HEK293 (cell line): ENCODE data around the gene NOL4L.
"Not testable (repeated sequence)": the region's sequence is repeated elsewhere in the genome, so short reads cannot be mapped to it uniquely, and the experiment has no call there.

Source experiments
- CTCF ChIA-PET: fragments of 350-600 bp; formaldehyde crosslinking; extraction: SDS; loops from one replicate; lab custom pipeline; 2021; ENCODE audit warnings: antibody characterized with exemption; lab: Yijun Ruan, JAX
- POLR2A ChIA-PET: fragments of 300-600 bp; formaldehyde crosslinking; extraction: SDS; loops from one replicate; lab custom pipeline; 2020; ENCODE audit warnings: antibody characterized with exemption, inconsistent platforms; lab: Yijun Ruan, JAX
- H3K27ac ChIP-seq: fragments of 200-500 bp; sonication (Bioruptor generic); 2 replicates; pipeline ENCODE4 v1.5.1; 2014; ENCODE audit warnings: low read depth, low read length, control low read depth, inconsistent platforms; ENCODE audit errors: extremely low read depth
- H3K36me3 ChIP-seq, 2 experiments: fragments of 200-500 bp in 1 of 2; sonication (Bioruptor generic) in 1 of 2; 1 replicate in 1 of 2; 2 replicates in 1 of 2; pipeline ENCODE4 v1.5.1; 2014 to 2017; ENCODE audit warnings: inconsistent platforms in 2 of 2, low read length in 2 of 2; ENCODE audit not compliant: control insufficient read depth in 2 of 2, insufficient read depth in 1 of 2
- H3K4me1 ChIP-seq: fragments of 200-500 bp; sonication (Bioruptor generic); 2 replicates; pipeline ENCODE4 v1.5.1; 2014; ENCODE audit warnings: mild to moderate bottlenecking, low read length, inconsistent platforms; ENCODE audit not compliant: control insufficient read depth, insufficient read depth
- H3K4me3 ChIP-seq: 2 replicates; pipeline ENCODE4 v1.5.1; 2011; ENCODE audit warnings: low read depth, mild to moderate bottlenecking, control low read depth, low read length, moderate library complexity
- H3K9me3 ChIP-seq: fragments of 200-500 bp; sonication (Bioruptor generic); 2 replicates; pipeline ENCODE4 v1.5.1; 2014; ENCODE audit warnings: low read depth, low read length, inconsistent platforms; ENCODE audit not compliant: control insufficient read depth, insufficient read depth
- REPIN1 ChIP-seq: fragments of 450-650 bp; formaldehyde crosslinking; IDR thresholded peaks from 2 replicates; pipeline ENCODE4 v1.5.1; 2017; ENCODE audit warnings: missing biosample characterization, missing genetic modification characterization, low read depth
- SALL2 ChIP-seq: fragments of 450-650 bp; formaldehyde crosslinking; IDR thresholded peaks from 2 replicates; pipeline ENCODE4 v1.5.0; 2017; ENCODE audit warnings: missing biosample characterization, mild to moderate bottlenecking, missing genetic modification characterization, borderline replicate concordance
- ZFHX2 ChIP-seq: fragments of 450-650 bp; formaldehyde crosslinking; conservative IDR thresholded peaks from 2 replicates; pipeline ENCODE4 v1.5.1; 2016; ENCODE audit warnings: missing biosample characterization, missing genetic modification characterization
- ZIC2 ChIP-seq: fragments of 450-650 bp; formaldehyde crosslinking; IDR thresholded peaks from 2 replicates; pipeline ENCODE4 v1.5.1; 2016; ENCODE audit warnings: missing biosample characterization, missing genetic modification characterization
- ZNF121 ChIP-seq: fragments of 450-650 bp; formaldehyde crosslinking; IDR thresholded peaks from 2 replicates; pipeline ENCODE4 v1.5.1; 2016; ENCODE audit warnings: missing biosample characterization, missing genetic modification characterization
- ZNF175 ChIP-seq: fragments of 450-650 bp; formaldehyde crosslinking; IDR thresholded peaks from 2 replicates; pipeline ENCODE4 v1.5.1; 2016; ENCODE audit warnings: missing biosample characterization, missing genetic modification characterization
- ZNF248 ChIP-seq: fragments of 450-650 bp; formaldehyde crosslinking; IDR thresholded peaks from 2 replicates; pipeline ENCODE4 v1.5.1; 2017; ENCODE audit warnings: missing biosample characterization, missing genetic modification characterization
- ZNF274 ChIP-seq, 2 experiments: fragments of 200-500 bp in 1 of 2; fragments of 450-650 bp in 1 of 2; sonication (Bioruptor generic) in 1 of 2; formaldehyde crosslinking in 1 of 2; IDR thresholded peaks; 2 replicates each; pipeline versions ENCODE4 v1.5.1 to v1.6.1; 2014 to 2016; ENCODE audit warnings: borderline replicate concordance in 1 of 2, inconsistent platforms in 1 of 2, low read length in 1 of 2, missing biosample characterization in 1 of 2, missing genetic modification characterization in 1 of 2
- ZNF366 ChIP-seq: fragments of 450-650 bp; formaldehyde crosslinking; conservative IDR thresholded peaks from 2 replicates; pipeline ENCODE4 v1.5.1; 2016; ENCODE audit warnings: missing biosample characterization, missing genetic modification characterization
- ZNF510 ChIP-seq: fragments of 450-650 bp; formaldehyde crosslinking; IDR thresholded peaks from 2 replicates; pipeline ENCODE4 v1.5.1; 2018; ENCODE audit warnings: mild to moderate bottlenecking, missing genetic modification characterization, missing biosample characterization; ENCODE audit not compliant: insufficient replicate concordance
- ZNF514 ChIP-seq: fragments of 450-650 bp; formaldehyde crosslinking; IDR thresholded peaks from 2 replicates; pipeline ENCODE4 v1.5.1; 2016; ENCODE audit warnings: missing biosample characterization, missing genetic modification characterization
- ZNF555 ChIP-seq: fragments of 450-650 bp; formaldehyde crosslinking; conservative IDR thresholded peaks from 2 replicates; pipeline ENCODE4 v1.5.1; 2017; ENCODE audit warnings: missing biosample characterization, mild to moderate bottlenecking, missing genetic modification characterization, inconsistent platforms
- ZNF560 ChIP-seq: fragments of 450-650 bp; formaldehyde crosslinking; IDR thresholded peaks from 2 replicates; pipeline ENCODE4 v1.5.1; 2017; ENCODE audit warnings: missing biosample characterization, missing genetic modification characterization, borderline replicate concordance
- ZNF623 ChIP-seq: fragments of 450-650 bp; formaldehyde crosslinking; IDR thresholded peaks from 2 replicates; pipeline ENCODE4 v1.5.1; 2016; ENCODE audit warnings: missing biosample characterization, missing genetic modification characterization
- ZNF768 ChIP-seq: fragments of 450-650 bp; formaldehyde crosslinking; IDR thresholded peaks from 2 replicates; pipeline ENCODE4 v1.5.1; 2018; ENCODE audit warnings: missing biosample characterization, mild to moderate bottlenecking, missing genetic modification characterization
- TF ChIP-seq, protein P1 (sequence below): fragments of 450-650 bp; formaldehyde crosslinking; IDR thresholded peaks from 2 replicates; pipeline ENCODE4 v1.5.1; 2016; ENCODE audit warnings: missing biosample characterization, missing genetic modification characterization
- TF ChIP-seq, protein P2 (sequence below): fragments of 450-650 bp; formaldehyde crosslinking; IDR thresholded peaks from 2 replicates; pipeline ENCODE4 v1.5.1; 2016; ENCODE audit warnings: missing biosample characterization, missing genetic modification characterization

NOL4L gene

DNA sequence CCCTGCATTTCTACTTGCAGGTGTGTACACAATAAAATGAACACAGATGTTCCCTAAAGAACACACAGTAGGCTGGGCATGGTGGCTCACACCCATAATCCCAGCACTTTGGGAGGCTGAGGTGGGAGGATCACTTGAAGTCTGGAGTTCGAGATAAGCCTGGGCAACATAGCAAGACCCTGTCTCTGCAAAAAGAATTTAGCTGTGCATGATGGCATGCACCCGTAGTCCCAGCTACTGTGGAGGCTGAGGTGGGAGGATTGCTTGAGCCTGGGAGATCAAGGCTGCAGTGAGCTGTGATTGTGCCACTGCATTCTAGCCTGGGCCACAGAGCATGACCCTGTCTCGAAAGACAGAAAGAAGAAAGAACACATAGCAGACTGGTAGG lies 93.4 kb downstream of the NOL4L start:
- H3K27ac ChIP-seq, POLR2A ChIA-PET, H3K4me1 ChIP-seq, CTCF ChIA-PET, H3K9me3 ChIP-seq, H3K4me3 ChIP-seq, H3K36me3 ChIP-seq: not testable (repeated sequence)
- TF ChIP-seq ZNF121 (tag by site-specific recombination), result peak; percentile 81

DNA sequence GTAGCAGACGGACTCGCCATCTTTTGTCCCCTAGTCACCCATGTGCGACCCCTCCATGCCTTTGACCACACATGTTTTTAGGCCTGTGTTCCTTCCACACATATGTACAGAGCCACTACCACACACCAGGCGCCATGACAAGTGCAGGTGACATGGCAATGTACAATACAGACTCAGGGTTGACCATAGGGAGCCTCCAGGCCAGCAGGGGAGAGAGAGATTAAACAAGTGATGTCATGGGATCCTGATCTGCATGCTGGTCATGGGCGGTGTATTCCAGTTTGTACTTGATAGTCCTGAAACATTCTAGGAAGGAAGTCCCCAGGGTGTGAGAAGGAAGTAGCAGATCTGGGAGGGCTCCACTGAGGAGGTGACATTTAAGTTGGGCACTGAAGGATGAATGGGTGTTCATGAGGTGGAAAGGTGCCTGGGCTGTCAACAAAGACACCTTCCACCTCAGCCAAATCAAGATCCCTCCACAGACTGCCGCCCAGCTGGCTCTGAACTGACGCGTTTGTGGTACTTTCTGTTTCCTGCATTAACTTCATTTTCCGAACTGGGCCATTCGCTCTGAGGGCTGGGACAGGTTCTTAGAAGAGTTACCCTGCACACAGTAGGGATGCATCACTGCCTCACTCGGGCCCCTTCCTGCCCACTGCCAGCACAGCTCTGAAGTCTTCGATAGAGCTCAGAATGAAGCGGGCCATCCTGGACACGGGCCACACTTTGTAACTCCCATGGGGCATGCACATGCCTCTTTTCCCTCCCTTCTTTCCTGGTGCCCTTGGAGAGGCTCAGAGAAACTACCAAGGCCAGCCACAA lies 94.0 kb downstream of the NOL4L start:
- Histone ChIP-seq H3K27ac (no peak overlapping the region), H3K4me3 (no peak overlapping the region), H3K36me3 (no peaks in the 10 kb centered on the region), H3K4me1 (no peaks in the 10 kb centered on the region), H3K9me3 (no peaks in the 10 kb centered on the region)
- peak; percentile 64 for TF ChIP-seq ZIC2 (tag by site-specific recombination)
- TF ChIP-seq ZNF768 (tag by site-specific recombination), result no peak
- POLR2A ChIA-PET, result no interaction called here
- CTCF ChIA-PET, result no interaction called here

DNA sequence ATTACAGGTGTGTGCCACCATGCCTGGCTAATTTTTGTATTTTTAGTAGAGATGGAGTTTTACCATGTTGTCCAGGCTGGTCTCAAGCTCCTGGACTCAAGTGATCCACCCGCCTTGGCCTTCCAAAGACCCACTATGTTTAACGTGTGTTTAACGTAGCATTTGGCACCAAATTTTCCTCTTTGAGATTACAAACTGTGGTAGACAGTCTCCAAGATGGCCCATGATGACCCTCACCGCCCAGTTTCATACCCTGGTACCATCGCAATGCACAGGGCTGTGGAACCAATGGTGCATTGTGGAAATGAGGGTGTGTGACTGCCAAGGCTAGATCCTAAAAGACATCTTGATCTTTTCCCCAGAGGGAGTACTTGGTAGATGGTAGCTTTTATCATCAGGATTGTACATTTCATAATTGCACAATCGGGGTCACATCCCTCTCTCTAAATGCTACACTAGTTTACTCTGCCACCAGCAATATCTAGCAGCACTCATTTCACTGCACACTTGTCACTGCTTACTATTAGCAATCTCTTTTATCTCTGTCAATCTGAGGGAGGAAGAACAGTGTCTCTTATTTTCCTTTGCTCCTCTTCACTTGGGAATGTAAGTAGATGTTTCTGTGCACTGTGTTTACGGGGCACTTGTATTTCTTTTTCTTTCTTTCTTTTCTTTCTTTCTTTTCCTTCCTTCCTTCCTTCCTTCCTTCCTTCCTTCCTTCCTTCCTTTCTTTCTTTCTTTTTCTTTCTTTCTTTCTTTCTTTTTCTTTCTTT lies 96.9 kb downstream of the NOL4L start:
- Histone ChIP-seq H3K36me3 (no peaks in the 10 kb centered on the region), H3K4me1 (no peaks in the 10 kb centered on the region), H3K4me3 (no peak overlapping the region), H3K9me3 (no peaks in the 10 kb centered on the region), H3K27ac (no peak overlapping the region)
- ChIA-PET CTCF (interaction anchor here (0.7 kb wide), 1 partner anchor 149 kb away, joined by 3 read pairs; no protein-coding TSS in a partner anchor), POLR2A (no interaction called here)
- TF ChIP-seq ZNF623 (no peak), ZNF366 (tag by site-specific recombination) (peak; percentile 87)

DNA sequence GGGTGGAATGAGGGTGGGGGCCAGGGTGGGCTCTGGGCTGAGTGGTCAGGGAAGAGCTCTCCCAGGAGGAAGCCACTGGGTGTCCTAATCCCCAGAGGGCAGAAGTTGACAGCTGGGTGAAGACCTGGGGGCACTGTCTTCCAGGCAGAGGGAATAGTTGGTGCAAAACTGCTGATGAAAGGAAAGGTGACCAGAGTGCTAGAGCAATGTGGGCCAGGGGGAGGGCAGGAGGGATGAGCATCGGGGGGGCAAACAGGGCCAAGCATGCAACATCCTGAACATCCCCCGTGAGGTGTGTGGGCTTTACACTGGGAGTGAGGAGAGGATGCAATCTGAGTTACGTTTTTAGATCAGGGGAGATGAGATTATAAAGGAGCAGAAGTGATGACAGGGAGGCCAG lies 97.8 kb downstream of the NOL4L start:
- ChIA-PET CTCF (no interaction called here), POLR2A (no interaction called here)
- Histone ChIP-seq H3K4me3 (no peak overlapping the region), H3K4me1 (no peaks in the 10 kb centered on the region), H3K36me3 (no peaks in the 10 kb centered on the region), H3K27ac (no peak overlapping the region), H3K9me3 (no peaks in the 10 kb centered on the region)
- TF ChIP-seq ZNF248 (tag by site-specific recombination) (no peak), ZNF175 (no peak), ZNF274 (IDR thresholded peaks at IDR 0.05; ENCODE audit: low read length) (no peak), ZNF274 (tag by site-specific recombination; IDR thresholded peaks at IDR 0.05; ENCODE audit: borderline replicate concordance) (no peak), REPIN1 (tag by site-specific recombination) (no peak), ZNF560 (tag by site-specific recombination) (no peak), ZNF514 (tag by site-specific recombination) (no peak), ZNF510 (tag by site-specific recombination) (no peak), ZFHX2 (tag by site-specific recombination) (no peak), SALL2 (no peak), ZNF768 (tag by site-specific recombination) (no peak), ZNF555 (tag by site-specific recombination) (no peak)
- TF ChIP-seq, protein P1, sequence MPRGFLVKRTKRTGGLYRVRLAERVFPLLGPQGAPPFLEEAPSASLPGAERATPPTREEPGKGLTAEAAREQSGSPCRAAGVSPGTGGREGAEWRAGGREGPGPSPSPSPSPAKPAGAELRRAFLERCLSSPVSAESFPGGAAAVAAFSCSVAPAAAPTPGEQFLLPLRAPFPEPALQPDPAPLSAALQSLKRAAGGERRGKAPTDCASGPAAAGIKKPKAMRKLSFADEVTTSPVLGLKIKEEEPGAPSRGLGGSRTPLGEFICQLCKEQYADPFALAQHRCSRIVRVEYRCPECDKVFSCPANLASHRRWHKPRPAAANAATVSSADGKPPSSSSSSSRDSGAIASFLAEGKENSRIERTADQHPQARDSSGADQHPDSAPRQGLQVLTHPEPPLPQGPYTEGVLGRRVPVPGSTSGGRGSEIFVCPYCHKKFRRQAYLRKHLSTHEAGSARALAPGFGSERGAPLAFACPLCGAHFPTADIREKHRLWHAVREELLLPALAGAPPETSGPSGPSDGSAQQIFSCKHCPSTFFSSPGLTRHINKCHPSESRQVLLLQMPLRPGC, result no peak
- TF ChIP-seq, protein P2, sequence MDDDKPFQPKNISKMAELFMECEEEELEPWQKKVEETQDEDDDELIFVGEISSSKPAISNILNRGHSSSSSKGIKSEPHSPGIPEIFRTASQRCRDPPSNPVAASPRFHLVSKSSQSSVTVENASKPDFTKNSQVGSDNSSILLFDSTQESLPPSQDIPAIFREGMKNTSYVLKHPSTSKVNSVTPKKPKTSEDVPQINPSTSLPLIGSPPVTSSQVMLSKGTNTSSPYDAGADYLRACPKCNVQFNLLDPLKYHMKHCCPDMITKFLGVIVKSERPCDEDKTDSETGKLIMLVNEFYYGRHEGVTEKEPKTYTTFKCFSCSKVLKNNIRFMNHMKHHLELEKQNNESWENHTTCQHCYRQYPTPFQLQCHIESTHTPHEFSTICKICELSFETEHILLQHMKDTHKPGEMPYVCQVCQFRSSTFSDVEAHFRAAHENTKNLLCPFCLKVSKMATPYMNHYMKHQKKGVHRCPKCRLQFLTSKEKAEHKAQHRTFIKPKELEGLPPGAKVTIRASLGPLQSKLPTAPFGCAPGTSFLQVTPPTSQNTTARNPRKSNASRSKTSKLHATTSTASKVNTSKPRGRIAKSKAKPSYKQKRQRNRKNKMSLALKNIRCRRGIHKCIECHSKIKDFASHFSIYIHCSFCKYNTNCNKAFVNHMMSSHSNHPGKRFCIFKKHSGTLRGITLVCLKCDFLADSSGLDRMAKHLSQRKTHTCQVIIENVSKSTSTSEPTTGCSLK, result no peak
